Fibroblast of pulmonary artery (primary cell): Measurements from ENCODE around the gene RET.
"Not testable (repeated sequence)": the region's sequence is repeated elsewhere in the genome, so short reads cannot be mapped to it uniquely, and the experiment has no call there.

Source experiments
- DNase-seq: peaks from one replicate; pipeline ENCODE4 v3.0.0-alpha.2; 2010; ENCODE audit warnings: low read depth
- H3K4me3 ChIP-seq: replicated peaks from 2 replicates; pipeline ENCODE4 v1.5.1; 2011; ENCODE audit warnings: low read depth, mild to moderate bottlenecking, control low read depth, low read length, moderate library complexity
- TF ChIP-seq, protein P1 (sequence below): IDR thresholded peaks from 2 replicates; pipeline ENCODE4 v1.5.1; 2011; ENCODE audit warnings: mild to moderate bottlenecking, control low read depth, low read length, inconsistent platforms; ENCODE audit errors: missing control alignments

The RET gene

GRCh38 chr10:43091846-43092245 is 15.0 kb downstream of the RET start:
- no peak overlapping the region for H3K4me3 ChIP-seq
- TF ChIP-seq, protein P1, sequence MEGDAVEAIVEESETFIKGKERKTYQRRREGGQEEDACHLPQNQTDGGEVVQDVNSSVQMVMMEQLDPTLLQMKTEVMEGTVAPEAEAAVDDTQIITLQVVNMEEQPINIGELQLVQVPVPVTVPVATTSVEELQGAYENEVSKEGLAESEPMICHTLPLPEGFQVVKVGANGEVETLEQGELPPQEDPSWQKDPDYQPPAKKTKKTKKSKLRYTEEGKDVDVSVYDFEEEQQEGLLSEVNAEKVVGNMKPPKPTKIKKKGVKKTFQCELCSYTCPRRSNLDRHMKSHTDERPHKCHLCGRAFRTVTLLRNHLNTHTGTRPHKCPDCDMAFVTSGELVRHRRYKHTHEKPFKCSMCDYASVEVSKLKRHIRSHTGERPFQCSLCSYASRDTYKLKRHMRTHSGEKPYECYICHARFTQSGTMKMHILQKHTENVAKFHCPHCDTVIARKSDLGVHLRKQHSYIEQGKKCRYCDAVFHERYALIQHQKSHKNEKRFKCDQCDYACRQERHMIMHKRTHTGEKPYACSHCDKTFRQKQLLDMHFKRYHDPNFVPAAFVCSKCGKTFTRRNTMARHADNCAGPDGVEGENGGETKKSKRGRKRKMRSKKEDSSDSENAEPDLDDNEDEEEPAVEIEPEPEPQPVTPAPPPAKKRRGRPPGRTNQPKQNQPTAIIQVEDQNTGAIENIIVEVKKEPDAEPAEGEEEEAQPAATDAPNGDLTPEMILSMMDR: no peak
- no peak for DNase-seq

- H3K4me3 ChIP-seq: no peak overlapping the region
- no peak for DNase-seq
- TF ChIP-seq, protein P1: no peak
Observed at GRCh38 chr10:43093423-43094076, 16.7 kb downstream of the RET start.

DNA sequence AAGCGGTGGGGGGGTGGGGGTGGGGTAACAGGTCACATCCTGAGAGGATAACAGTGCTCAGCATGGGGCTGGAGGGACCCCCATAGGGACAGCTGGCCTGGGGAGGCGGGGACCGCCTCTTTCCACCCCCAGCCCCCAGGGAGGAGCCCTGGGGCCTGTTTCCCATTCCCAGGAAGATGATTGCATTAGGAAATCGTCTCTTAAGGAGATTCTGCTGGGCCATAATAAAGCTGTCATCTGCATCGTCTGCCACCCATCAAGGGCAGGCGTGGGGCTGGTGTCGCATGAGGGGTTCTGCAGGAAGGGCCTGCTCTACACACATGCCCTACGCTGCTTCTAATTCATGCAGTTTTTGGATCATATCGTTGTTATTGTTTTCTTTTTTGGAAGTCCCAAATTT is 17.2 kb downstream of the RET start:
- no peak overlapping the region for H3K4me3 ChIP-seq
- TF ChIP-seq, protein P1: no peak

DNA sequence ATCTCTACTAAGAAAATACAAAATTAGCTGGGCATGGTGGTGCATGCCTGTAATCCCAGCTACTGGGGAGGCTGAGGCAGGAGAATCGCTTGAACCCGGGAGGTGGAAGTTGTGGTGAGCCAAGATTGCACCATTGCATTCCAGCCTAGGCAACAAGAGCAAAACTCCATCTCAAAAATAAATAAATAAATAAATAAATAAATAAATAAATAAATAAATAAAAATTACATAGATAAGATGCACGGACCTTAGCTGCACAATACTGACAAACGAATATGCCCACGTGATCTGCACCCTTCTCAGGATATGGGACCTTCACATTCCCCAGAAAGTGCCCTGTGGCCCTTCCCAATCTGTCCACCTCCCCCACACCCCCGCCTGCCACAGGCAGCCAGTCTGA is 22.5 kb downstream of the RET start:
- not testable (repeated sequence) for H3K4me3 ChIP-seq, DNase-seq

More for the DNA sequence above, 17.2 kb downstream of the RET start:
- no peak for DNase-seq

GRCh38 chr10:43099928-43100327 is 23.1 kb downstream of the RET start:
- DNase-seq: no peak
- TF ChIP-seq, protein P1: no peak
- no peak overlapping the region for H3K4me3 ChIP-seq

GRCh38 chr10:43100366-43100765 is 23.5 kb downstream of the RET start:
- DNase-seq: no peak
- TF ChIP-seq, protein P1: no peak
- H3K4me3 ChIP-seq: no peak overlapping the region

DNA sequence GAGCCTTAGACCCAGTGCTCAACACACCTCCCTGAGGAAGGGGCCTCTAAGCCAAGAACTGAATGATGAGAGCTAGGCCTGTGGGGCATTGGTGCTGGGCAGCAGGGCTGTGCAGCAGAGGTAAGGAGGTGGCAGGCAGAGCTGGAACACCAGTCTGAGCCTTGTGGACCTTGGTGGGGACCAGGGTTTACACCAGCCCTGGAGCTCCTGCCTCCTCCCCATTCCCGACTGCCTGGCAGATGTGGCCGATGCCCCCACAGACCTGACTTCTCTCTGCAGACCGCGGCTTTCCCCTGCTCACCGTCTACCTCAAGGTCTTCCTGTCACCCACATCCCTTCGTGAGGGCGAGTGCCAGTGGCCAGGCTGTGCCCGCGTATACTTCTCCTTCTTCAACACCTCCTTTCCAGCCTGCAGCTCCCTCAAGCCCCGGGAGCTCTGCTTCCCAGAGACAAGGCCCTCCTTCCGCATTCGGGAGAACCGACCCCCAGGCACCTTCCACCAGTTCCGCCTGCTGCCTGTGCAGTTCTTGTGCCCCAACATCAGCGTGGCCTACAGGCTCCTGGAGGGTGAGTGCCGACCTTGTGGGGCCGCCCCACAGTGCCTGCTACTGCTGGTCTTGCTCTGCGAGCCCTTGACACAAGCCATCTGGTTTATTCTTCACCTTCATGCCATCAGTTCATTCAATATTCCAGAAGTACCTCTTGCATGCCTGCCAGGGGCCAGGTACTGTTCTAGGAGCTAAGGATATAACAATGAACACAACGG is 25.4 kb downstream of the RET start:
- H3K4me3 ChIP-seq: no peak overlapping the region
- TF ChIP-seq, protein P1: no peak
- no peak for DNase-seq
